ENCODE measurements around the gene ATXN1. TPM values are rescaled to one million over a fixed set of nuclear protein-coding genes. Genes with fewer than 3 reads are reported as not detected.

The ATXN1 gene
- total RNA-seq, 4 donors from 2014 or later = 21.0 to 102 (median 51.1) TPM

DNA sequence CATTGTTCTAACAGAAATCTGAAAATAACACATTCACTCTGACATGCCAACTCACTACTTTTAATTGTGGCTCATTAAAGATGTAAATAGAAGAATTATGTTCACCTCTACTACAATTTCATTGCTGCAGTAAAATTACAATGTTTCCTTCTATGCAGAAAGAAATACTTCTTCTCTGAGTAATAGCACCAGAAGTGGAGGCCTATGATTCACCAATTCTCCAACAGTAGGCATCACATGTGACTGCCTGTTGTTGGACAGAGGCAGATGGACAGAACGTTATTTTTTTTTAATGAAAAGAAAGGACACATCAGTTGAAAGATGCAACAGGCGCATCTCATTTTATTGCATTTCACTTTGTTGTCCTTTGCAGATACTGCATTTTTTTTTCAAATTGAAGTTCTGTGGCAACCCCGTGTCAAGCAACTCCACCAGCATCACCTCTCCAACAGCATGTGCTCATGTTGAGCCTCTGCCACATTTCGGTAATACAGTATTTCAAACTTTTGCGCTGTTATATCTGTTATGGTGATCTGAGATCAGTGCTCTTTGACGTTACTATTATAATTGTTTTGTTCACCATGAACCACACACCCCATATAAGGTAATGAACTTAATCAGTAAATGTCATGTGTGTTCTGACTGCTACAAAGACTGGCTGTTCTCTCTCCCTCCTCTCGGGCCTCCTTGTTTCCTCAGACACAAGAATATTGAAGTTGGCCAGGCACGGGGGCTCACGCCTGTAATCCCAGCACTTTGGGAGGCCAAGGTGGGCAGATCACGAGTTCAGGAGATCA, 121.4 kb downstream of the ATXN1 start:
- Histone ChIP-seq H3K4me1 (no peaks in the 10 kb centered on the region), H3K27ac (peak overlapping the region in 1 of 2 donors; percentile 74), H3K9me3 (no peaks in the 10 kb centered on the region), H3K4me3 (no peak overlapping the region), H3K36me3 (no peaks in the 10 kb centered on the region), H3K27me3 (no peaks in the 10 kb centered on the region)
- intact Hi-C loops (cut with DNase I; ENCODE audit: low total_unique reads) = no loop called here
- TF ChIP-seq CTCF (IDR thresholded peaks at IDR 0.05) (no peak), POLR2A (IDR thresholded peaks at IDR 0.05) (no peak)
- no peak for DNase-seq

GRCh38 chr6:16637635-16638034, 123.6 kb downstream of the ATXN1 start:
- no peaks in the 10 kb centered on the region for H3K27me3 ChIP-seq
- no peaks in the 10 kb centered on the region for H3K9me3 ChIP-seq
- no peak overlapping the region for H3K4me3 ChIP-seq
- no peaks in the 10 kb centered on the region for H3K4me1 ChIP-seq
- TF ChIP-seq POLR2A (IDR thresholded peaks at IDR 0.05) = no peak
- TF ChIP-seq CTCF (IDR thresholded peaks at IDR 0.05) = no peak
- DNase-seq = no peak
- no peak overlapping the region for H3K27ac ChIP-seq
- intact Hi-C loops (cut with DNase I; ENCODE audit: low total_unique reads) = no loop called here
- H3K36me3 ChIP-seq = no peaks in the 10 kb centered on the region

- intact Hi-C loops (cut with DNase I; ENCODE audit: low total_unique reads) = no loop called here
- no peaks in the 10 kb centered on the region for H3K36me3 ChIP-seq
- no peak overlapping the region for H3K27ac ChIP-seq
- TF ChIP-seq CTCF (IDR thresholded peaks at IDR 0.05) = no peak
- no peak for TF ChIP-seq POLR2A (IDR thresholded peaks at IDR 0.05)
- no peak overlapping the region for H3K4me3 ChIP-seq
- no peaks in the 10 kb centered on the region for H3K4me1 ChIP-seq
- DNase-seq = no peak
- H3K9me3 ChIP-seq = no peaks in the 10 kb centered on the region
- H3K27me3 ChIP-seq = no peaks in the 10 kb centered on the region
Measured at GRCh38 chr6:16635810-16636602, 125.3 kb downstream of the ATXN1 start.

GRCh38 chr6:16635291-16635809, 125.9 kb downstream of the ATXN1 start:
- TF ChIP-seq CTCF (IDR thresholded peaks at IDR 0.05) (no peak), POLR2A (IDR thresholded peaks at IDR 0.05) (no peak)
- Histone ChIP-seq H3K27ac (no peak overlapping the region), H3K9me3 (no peaks in the 10 kb centered on the region), H3K4me1 (no peaks in the 10 kb centered on the region), H3K36me3 (no peaks in the 10 kb centered on the region), H3K4me3 (no peak overlapping the region), H3K27me3 (no peaks in the 10 kb centered on the region)
- intact Hi-C loops (cut with DNase I; ENCODE audit: low total_unique reads) = no loop called here
- no peak for DNase-seq

DNA sequence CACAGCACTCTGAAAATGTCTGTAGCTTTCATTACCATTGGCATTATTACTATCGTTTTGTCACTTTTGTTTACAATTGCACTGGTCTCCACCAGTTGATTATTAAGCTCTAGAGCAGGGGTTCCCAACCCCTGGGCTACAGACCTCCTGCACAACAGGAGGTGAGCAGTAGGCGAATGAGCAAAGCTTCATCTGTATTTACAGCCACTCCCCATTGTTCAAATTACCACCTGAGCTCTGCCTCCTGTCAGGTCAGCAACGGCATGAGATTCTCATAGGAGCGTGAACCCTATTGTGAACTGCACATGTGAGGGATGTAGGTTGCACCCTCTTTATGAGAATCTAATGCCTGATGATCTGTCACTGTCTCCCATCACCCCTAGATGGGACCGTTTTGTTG, 126.4 kb downstream of the ATXN1 start:
- intact Hi-C loops (cut with DNase I; ENCODE audit: low total_unique reads) = no loop called here

More for the DNA sequence above, 126.4 kb downstream of the ATXN1 start:
- Histone ChIP-seq H3K27ac (no peak overlapping the region), H3K4me3 (no peak overlapping the region), H3K4me1 (no peaks in the 10 kb centered on the region), H3K36me3 (no peaks in the 10 kb centered on the region), H3K27me3 (no peaks in the 10 kb centered on the region), H3K9me3 (no peaks in the 10 kb centered on the region)
- TF ChIP-seq CTCF (IDR thresholded peaks at IDR 0.05) = no peak
- no peak for TF ChIP-seq POLR2A (IDR thresholded peaks at IDR 0.05)
- DNase-seq = no peak
